Parathyroid adenoma (tissue), 2 donors: ENCODE results near the gene CTAG1A.

ENCODE experiments used
- H2AFZ ChIP-seq: fragments of 300-600 bp; sonication (generic); one replicate; pipeline ENCODE4 v1.7.0; 2017; ENCODE audit warnings: antibody characterized with exemption, mild to moderate bottlenecking
- H3K27ac ChIP-seq: fragments of 300-600 bp; sonication (generic); one replicate; pipeline ENCODE4 v1.7.0; 2017
- H3K27me3 ChIP-seq: fragments of 300-600 bp; sonication (generic); one replicate; pipeline ENCODE4 v1.7.0; 2017; ENCODE audit warnings: low read length; ENCODE audit not compliant: control insufficient read depth, insufficient read depth
- H3K36me3 ChIP-seq: fragments of 300-600 bp; sonication (generic); one replicate; pipeline ENCODE4 v1.7.0; 2017; ENCODE audit warnings: low read length; ENCODE audit not compliant: control insufficient read depth, insufficient read depth
- H3K4me1 ChIP-seq: fragments of 300-600 bp; sonication (generic); one replicate; pipeline ENCODE4 v1.7.0; 2017; ENCODE audit warnings: control low read depth
- H3K4me2 ChIP-seq: fragments of 300-600 bp; sonication (generic); one replicate; pipeline ENCODE4 v1.7.0; 2017; ENCODE audit warnings: low read length
- H3K4me3 ChIP-seq: fragments of 300-600 bp; sonication (generic); one replicate; pipeline ENCODE4 v1.7.0; 2017; ENCODE audit warnings: low read depth, low read length
- H3K79me2 ChIP-seq: fragments of 300-600 bp; sonication (generic); one replicate; pipeline ENCODE4 v1.7.0; 2017; ENCODE audit warnings: control low read depth
- H3K9ac ChIP-seq: fragments of 300-600 bp; sonication (generic); one replicate; pipeline ENCODE4 v1.7.0; 2017; ENCODE audit warnings: mild to moderate bottlenecking
- H3K9me3 ChIP-seq: fragments of 300-600 bp; sonication (generic); one replicate; pipeline ENCODE4 v1.7.0; 2017; ENCODE audit warnings: low read length; ENCODE audit not compliant: control insufficient read depth
- CTCF ChIP-seq: fragments of 300-600 bp; sonication (generic); IDR thresholded peaks from one replicate; pipeline ENCODE4 v1.7.0; 2017; ENCODE audit warnings: antibody characterized with exemption, mild to moderate bottlenecking
- donor health status: primary hyperparathyroidism.

CTAG1A gene

DNA sequence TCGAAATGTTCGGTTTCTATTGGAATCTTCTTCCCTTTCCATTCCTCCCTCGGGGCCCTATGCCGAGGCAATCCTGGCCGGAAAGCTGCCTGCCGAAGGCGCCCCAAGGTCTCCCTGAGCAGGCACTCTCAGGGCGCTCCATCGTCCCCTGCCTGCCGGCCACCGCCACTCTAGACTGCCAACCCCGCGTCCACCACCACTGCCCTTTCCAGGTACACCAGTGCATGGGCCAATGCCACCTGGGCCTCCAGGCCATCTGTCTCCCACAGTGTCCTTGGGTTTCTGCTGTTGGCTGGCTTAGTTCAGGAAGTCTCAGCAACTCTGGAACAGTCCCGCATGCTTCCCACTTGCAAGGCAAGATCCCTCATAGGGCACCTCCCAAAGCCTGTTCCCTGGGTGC is 14.6 kb downstream of the CTAG1A start:
- TF ChIP-seq CTCF = no peak
- Histone ChIP-seq H3K79me2 (no peaks in the 10 kb centered on the region), H3K27ac (no peak overlapping the region), H3K4me1 (no peaks in the 10 kb centered on the region), H3K9ac (no peak overlapping the region), H3K9me3 (no peaks in the 10 kb centered on the region), H3K4me2 (no peak overlapping the region), H3K27me3 (no peaks in the 10 kb centered on the region), H3K36me3 (no peaks in the 10 kb centered on the region), H2AFZ (no peak overlapping the region), H3K4me3 (no peak overlapping the region)

DNA sequence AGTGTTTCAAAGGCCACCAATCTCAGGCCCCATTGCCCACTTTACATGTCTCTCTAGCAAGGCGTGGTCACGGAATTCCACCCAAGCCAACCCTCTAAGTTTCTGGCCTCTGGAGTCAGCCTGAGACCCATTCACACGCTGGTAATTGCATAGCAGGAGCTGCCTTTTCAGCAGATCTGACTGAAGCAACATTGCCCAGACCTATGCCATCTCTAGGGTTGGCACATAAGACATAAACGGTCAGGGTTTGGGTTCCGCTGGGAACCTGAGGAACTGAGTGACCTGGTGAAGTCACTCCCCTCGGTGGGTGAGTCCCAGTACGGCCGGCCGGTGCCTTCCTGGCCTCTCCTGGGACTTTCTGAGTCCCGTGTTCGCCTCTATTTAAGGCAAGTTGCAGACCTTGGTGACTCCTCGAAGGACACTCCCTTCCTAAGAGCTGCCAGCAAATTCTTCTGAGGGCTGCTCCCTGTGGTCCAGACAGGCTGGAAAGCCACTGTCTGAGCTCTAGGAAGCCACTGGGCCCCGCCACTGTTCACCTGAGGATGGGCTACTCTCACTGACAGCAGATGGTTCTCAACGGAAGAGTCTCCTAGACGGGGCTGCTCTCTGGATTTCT is 15.9 kb downstream of the CTAG1A start:
- no peak overlapping the region for H3K4me2 ChIP-seq
- no peaks in the 10 kb centered on the region for H3K79me2 ChIP-seq
- no peak overlapping the region for H3K4me3 ChIP-seq
- H3K27me3 ChIP-seq = no peaks in the 10 kb centered on the region
- H3K27ac ChIP-seq = no peak overlapping the region
- H2AFZ ChIP-seq = no peak overlapping the region
- H3K9me3 ChIP-seq = no peaks in the 10 kb centered on the region
- no peaks in the 10 kb centered on the region for H3K36me3 ChIP-seq
- no peaks in the 10 kb centered on the region for H3K4me1 ChIP-seq
- no peak overlapping the region for H3K9ac ChIP-seq
- no peak for TF ChIP-seq CTCF

GRCh38 chrX:154602226-154602625 is 17.3 kb downstream of the CTAG1A start:
- no peak overlapping the region for H2AFZ ChIP-seq
- H3K9ac ChIP-seq = no peak overlapping the region
- no peaks in the 10 kb centered on the region for H3K9me3 ChIP-seq
- TF ChIP-seq CTCF = no peak
- no peaks in the 10 kb centered on the region for H3K27me3 ChIP-seq
- no peak overlapping the region for H3K4me3 ChIP-seq
- no peaks in the 10 kb centered on the region for H3K36me3 ChIP-seq
- no peak overlapping the region for H3K4me2 ChIP-seq
- no peaks in the 10 kb centered on the region for H3K79me2 ChIP-seq
- H3K4me1 ChIP-seq = no peaks in the 10 kb centered on the region
- H3K27ac ChIP-seq = no peak overlapping the region

GRCh38 chrX:154602766-154603437 is 18.0 kb downstream of the CTAG1A start:
- no peak overlapping the region for H3K4me2 ChIP-seq
- no peaks in the 10 kb centered on the region for H3K27me3 ChIP-seq
- no peak overlapping the region for H3K27ac ChIP-seq
- H3K79me2 ChIP-seq = no peaks in the 10 kb centered on the region
- no peaks in the 10 kb centered on the region for H3K36me3 ChIP-seq
- no peaks in the 10 kb centered on the region for H3K9me3 ChIP-seq
- no peak overlapping the region for H3K4me3 ChIP-seq
- no peak for TF ChIP-seq CTCF
- H2AFZ ChIP-seq = no peak overlapping the region
- no peak overlapping the region for H3K9ac ChIP-seq
- H3K4me1 ChIP-seq = no peaks in the 10 kb centered on the region
